NCI-H2081 treated with DMSO at 0.1 percent for 48 hours (cell line): ENCODE measurements around the gene IL4.

Source experiments
- DNase-seq: peaks from one replicate; lab custom pipeline; 2025; lab: John Stamatoyannopoulos, UW

The IL4 gene

GRCh38 chr5:132658381-132659302 is 15.1 kb upstream of the IL4 start:
- no peak for DNase-seq

GRCh38 chr5:132659598-132660493 is 13.9 kb upstream of the IL4 start:
- no peak for DNase-seq

- no peak for DNase-seq
These were observed 12.4 kb upstream of the IL4 start for GRCh38 chr5:132661231-132662003.

- no peak for DNase-seq
These were observed 11.8 kb upstream of the IL4 start for GRCh38 chr5:132662004-132662401.

- DNase-seq: no peak
These were observed 10.6 kb upstream of the IL4 start for GRCh38 chr5:132662925-132663770.

- DNase-seq: no peak
These were observed 9.8 kb upstream of the IL4 start for GRCh38 chr5:132663771-132664695.

GRCh38 chr5:132664696-132665209 is 9.0 kb upstream of the IL4 start:
- no peak for DNase-seq

GRCh38 chr5:132665574-132666080 is 8.2 kb upstream of the IL4 start:
- no peak for DNase-seq

- DNase-seq: no peak
These were observed 7.3 kb upstream of the IL4 start for GRCh38 chr5:132666310-132667123.

- no peak for DNase-seq
These were observed 6.5 kb upstream of the IL4 start for GRCh38 chr5:132667309-132667708.

- DNase-seq: no peak
These were observed 5.8 kb upstream of the IL4 start for GRCh38 chr5:132667761-132668705.

- DNase-seq: no peak
These were observed 4.9 kb upstream of the IL4 start for GRCh38 chr5:132668706-132669454.

GRCh38 chr5:132669455-132669820 is 4.4 kb upstream of the IL4 start:
- DNase-seq: no peak

- no peak for DNase-seq
These were observed 3.6 kb upstream of the IL4 start for GRCh38 chr5:132669966-132670882.

GRCh38 chr5:132671000-132671399 is 2.8 kb upstream of the IL4 start:
- DNase-seq: no peak

- DNase-seq: no peak
These were observed 301 bp upstream of the IL4 start for GRCh38 chr5:132673488-132673887.
